Mucosa of rectum (tissue), 2 donors: ENCODE measurements around the gene IFNA17.

Experiments
- H3K27ac ChIP-seq, 2 donors: one replicate each; pipeline ENCODE4 v1.7.0; 2013; ENCODE audit warnings: inconsistent platforms in 2 of 2, low read depth in 2 of 2, low read length in 2 of 2
- H3K27me3 ChIP-seq, 2 donors: one replicate each; pipeline ENCODE4 v1.7.0; 2013; ENCODE audit warnings: low read length in 2 of 2; ENCODE audit not compliant: control insufficient read depth in 2 of 2, insufficient read depth in 2 of 2
- H3K36me3 ChIP-seq, 2 donors: one replicate each; pipeline ENCODE4 v1.7.0; 2013; ENCODE audit warnings: low read length in 2 of 2; ENCODE audit not compliant: control insufficient read depth in 2 of 2, insufficient read depth in 2 of 2
- H3K4me1 ChIP-seq, 2 donors: one replicate each; pipeline ENCODE4 v1.7.0; 2013; ENCODE audit warnings: low read length in 2 of 2, mild to moderate bottlenecking in 1 of 2; ENCODE audit not compliant: control insufficient read depth in 2 of 2, insufficient read depth in 2 of 2
- H3K4me3 ChIP-seq, 2 donors: one replicate each; pipeline ENCODE4 v1.7.0; 2013; ENCODE audit warnings: low read length in 2 of 2
- H3K9ac ChIP-seq, 2 donors: one replicate each; pipeline ENCODE4 v1.7.0; 2013; ENCODE audit warnings: low read length in 2 of 2, low read depth in 1 of 2, mild to moderate bottlenecking in 1 of 2
- H3K9me3 ChIP-seq, 2 donors: one replicate each; pipeline ENCODE4 v1.7.0; 2013; ENCODE audit warnings: low read length in 2 of 2; ENCODE audit not compliant: control insufficient read depth in 2 of 2
- donor health status: healthy.
- donor health status: Normal muscosa, but diverticular disease.

IFNA17 gene

GRCh38 chr9:21228122-21228521 lies at the start of gene IFNA17:
Gene IFNA17 (minus strand): TSS chr9:21228222. CDS start chr9:21228173, 49 bp downstream.
- no peaks in the 10 kb centered on the region for H3K36me3 ChIP-seq
- no peak within 1 kb of the TSS for H3K4me3 ChIP-seq
- no peaks in the 10 kb centered on the region for H3K27me3 ChIP-seq
- H3K9me3 ChIP-seq: no peaks in the 10 kb centered on the region
- no peak within 1 kb of the TSS for H3K27ac ChIP-seq
- H3K4me1 ChIP-seq: no peaks in the 10 kb centered on the region
- H3K9ac ChIP-seq: no peak within 1 kb of the TSS

GRCh38 chr9:21268347-21268657 lies 40.3 kb upstream of the IFNA17 start:
- Histone ChIP-seq H3K4me3 (no peak overlapping the region), H3K9ac (no peak overlapping the region), H3K36me3 (no peaks in the 10 kb centered on the region), H3K27ac (no peak overlapping the region), H3K4me1 (no peaks in the 10 kb centered on the region), H3K27me3 (no peaks in the 10 kb centered on the region), H3K9me3 (no peaks in the 10 kb centered on the region)

GRCh38 chr9:21267485-21268346 lies 39.7 kb upstream of the IFNA17 start:
- H3K9me3 ChIP-seq: no peaks in the 10 kb centered on the region
- no peak overlapping the region for H3K4me3 ChIP-seq
- no peaks in the 10 kb centered on the region for H3K4me1 ChIP-seq
- no peaks in the 10 kb centered on the region for H3K36me3 ChIP-seq
- no peaks in the 10 kb centered on the region for H3K27me3 ChIP-seq
- H3K9ac ChIP-seq: no peak overlapping the region
- H3K27ac ChIP-seq: no peak overlapping the region

- Histone ChIP-seq H3K9me3 (no peaks in the 10 kb centered on the region), H3K36me3 (no peaks in the 10 kb centered on the region), H3K4me1 (no peaks in the 10 kb centered on the region), H3K27me3 (no peaks in the 10 kb centered on the region), H3K27ac (no peak overlapping the region), H3K4me3 (no peak overlapping the region), H3K9ac (no peak overlapping the region)
Measured at GRCh38 chr9:21266733-21267484, 38.9 kb upstream of the IFNA17 start.

- Histone ChIP-seq H3K9me3 (no peaks in the 10 kb centered on the region), H3K4me1 (no peaks in the 10 kb centered on the region), H3K27me3 (no peaks in the 10 kb centered on the region), H3K4me3 (no peak overlapping the region), H3K27ac (no peak overlapping the region), H3K36me3 (no peaks in the 10 kb centered on the region), H3K9ac (no peak overlapping the region)
Measured at GRCh38 chr9:21265421-21266189, 37.6 kb upstream of the IFNA17 start.

- Histone ChIP-seq H3K9me3 (no peaks in the 10 kb centered on the region), H3K4me1 (no peaks in the 10 kb centered on the region), H3K27ac (no peak overlapping the region)
Measured at GRCh38 chr9:21255538-21256212, 27.7 kb upstream of the IFNA17 start.

GRCh38 chr9:21252721-21253547 lies 24.9 kb upstream of the IFNA17 start:
- Histone ChIP-seq H3K9me3 (no peaks in the 10 kb centered on the region), H3K27ac (no peak overlapping the region), H3K4me3 (no peak overlapping the region), H3K36me3 (no peaks in the 10 kb centered on the region), H3K4me1 (no peaks in the 10 kb centered on the region), H3K9ac (no peak overlapping the region), H3K27me3 (no peaks in the 10 kb centered on the region)

More at GRCh38 chr9:21255538-21256212, 27.7 kb upstream of the IFNA17 start:
- no peak overlapping the region for H3K4me3 ChIP-seq
- no peaks in the 10 kb centered on the region for H3K36me3 ChIP-seq
- no peak overlapping the region for H3K9ac ChIP-seq
- H3K27me3 ChIP-seq: no peaks in the 10 kb centered on the region

GRCh38 chr9:21251638-21252037 lies 23.6 kb upstream of the IFNA17 start:
- no peaks in the 10 kb centered on the region for H3K36me3 ChIP-seq
- no peak overlapping the region for H3K27ac ChIP-seq
- no peak overlapping the region for H3K4me3 ChIP-seq
- H3K9ac ChIP-seq: no peak overlapping the region
- H3K4me1 ChIP-seq: no peaks in the 10 kb centered on the region
- H3K27me3 ChIP-seq: no peaks in the 10 kb centered on the region
- no peaks in the 10 kb centered on the region for H3K9me3 ChIP-seq

- no peak overlapping the region for H3K4me3 ChIP-seq
- no peaks in the 10 kb centered on the region for H3K36me3 ChIP-seq
- H3K9ac ChIP-seq: no peak overlapping the region
- H3K9me3 ChIP-seq: no peaks in the 10 kb centered on the region
- H3K27ac ChIP-seq: no peak overlapping the region
- H3K27me3 ChIP-seq: no peaks in the 10 kb centered on the region
- H3K4me1 ChIP-seq: no peaks in the 10 kb centered on the region
Measured at GRCh38 chr9:21251190-21251589, 23.2 kb upstream of the IFNA17 start.
